HepG2 (cell line): Measurements from ENCODE around the gene DOCK1.

Experiments used
- CHCHD3 ChIP-seq: sonication (generic); formaldehyde crosslinking; IDR thresholded peaks from 2 replicates; pipeline ENCODE4 v1.8.0; 2022; ENCODE audit warnings: mild to moderate bottlenecking, missing genetic modification reagents, moderate library complexity
- ELK4 ChIP-seq: sonication (generic); formaldehyde crosslinking; IDR thresholded peaks from 2 replicates; pipeline ENCODE4 v1.9.0; 2021; ENCODE audit warnings: missing genetic modification reagents, borderline replicate concordance
- JUND ChIP-seq: sonication (generic); formaldehyde crosslinking; IDR thresholded peaks from 2 replicates; pipeline ENCODE4 v1.8.0; 2022; ENCODE audit warnings: mild to moderate bottlenecking, missing genetic modification reagents
- MLX ChIP-seq: IDR thresholded peaks from 2 replicates; pipeline ENCODE4 v1.6.1; 2016
- MXI1 ChIP-seq: IDR thresholded peaks from 3 replicates; pipeline ENCODE4 v1.6.1; 2012; ENCODE audit warnings: low read depth, low read length, inconsistent platforms, borderline replicate concordance
- POLR2A ChIP-seq, 2 experiments: IDR thresholded peaks; 2 replicates each; pipeline ENCODE4 v1.6.1; 2011; ENCODE audit warnings: low read depth in 2 of 2, low read length in 2 of 2, mild to moderate bottlenecking in 1 of 2, moderate library complexity in 1 of 2; ENCODE audit not compliant: insufficient read depth in 1 of 2
- ZNF501 ChIP-seq: sonication (generic); formaldehyde crosslinking; IDR thresholded peaks from 2 replicates; pipeline ENCODE4 v1.5.1; 2020; ENCODE audit warnings: mild to moderate bottlenecking, moderate library complexity, missing genetic modification reagents
- TF ChIP-seq, protein P1 (sequence below): sonication (generic); formaldehyde crosslinking; IDR thresholded peaks from 2 replicates; pipeline ENCODE4 v1.4.0; 2020; ENCODE audit warnings: missing genetic modification reagents
- TF ChIP-seq, protein P2 (sequence below): sonication (generic); formaldehyde crosslinking; IDR thresholded peaks from 2 replicates; pipeline ENCODE4 v1.5.0; 2020; ENCODE audit warnings: mild to moderate bottlenecking, missing genetic modification reagents, moderate library complexity

DNA sequence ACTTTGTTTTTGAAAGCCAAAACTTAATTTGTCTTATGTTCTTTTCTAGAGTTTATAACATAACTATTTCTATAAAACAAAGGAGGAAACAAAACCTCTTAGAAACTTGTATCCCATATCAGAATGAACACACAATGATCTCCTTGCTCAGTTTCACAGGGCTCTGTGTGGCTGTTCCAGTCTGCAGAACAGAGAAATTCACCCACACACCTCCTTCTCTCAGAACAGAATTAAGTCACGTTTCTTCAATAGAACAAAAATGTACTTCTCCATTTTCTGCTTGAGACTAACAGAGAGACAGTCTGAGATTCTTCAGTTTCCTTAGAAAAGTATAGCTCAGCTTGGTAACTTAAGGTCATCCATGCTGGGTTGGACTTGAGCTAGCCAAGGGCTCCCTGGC, 15.8 kb upstream of the DOCK1 start:
- TF ChIP-seq ZNF501 (CRISPR knock-in tag) (no peak), MXI1 (no peak), POLR2A (IDR thresholded peaks at IDR 0.05; ENCODE audit: insufficient read depth in 1 of 2, low read depth in 2 of 2, low read length in 2 of 2) (no peak), MLX (no peak), CHCHD3 (CRISPR knock-in tag) (no peak), ELK4 (CRISPR knock-in tag) (no peak), JUND (no peak)
- TF ChIP-seq, protein P1, sequence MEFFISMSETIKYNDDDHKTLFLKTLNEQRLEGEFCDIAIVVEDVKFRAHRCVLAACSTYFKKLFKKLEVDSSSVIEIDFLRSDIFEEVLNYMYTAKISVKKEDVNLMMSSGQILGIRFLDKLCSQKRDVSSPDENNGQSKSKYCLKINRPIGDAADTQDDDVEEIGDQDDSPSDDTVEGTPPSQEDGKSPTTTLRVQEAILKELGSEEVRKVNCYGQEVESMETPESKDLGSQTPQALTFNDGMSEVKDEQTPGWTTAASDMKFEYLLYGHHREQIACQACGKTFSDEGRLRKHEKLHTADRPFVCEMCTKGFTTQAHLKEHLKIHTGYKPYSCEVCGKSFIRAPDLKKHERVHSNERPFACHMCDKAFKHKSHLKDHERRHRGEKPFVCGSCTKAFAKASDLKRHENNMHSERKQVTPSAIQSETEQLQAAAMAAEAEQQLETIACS (CRISPR knock-in tag) = no peak
- TF ChIP-seq, protein P2, sequence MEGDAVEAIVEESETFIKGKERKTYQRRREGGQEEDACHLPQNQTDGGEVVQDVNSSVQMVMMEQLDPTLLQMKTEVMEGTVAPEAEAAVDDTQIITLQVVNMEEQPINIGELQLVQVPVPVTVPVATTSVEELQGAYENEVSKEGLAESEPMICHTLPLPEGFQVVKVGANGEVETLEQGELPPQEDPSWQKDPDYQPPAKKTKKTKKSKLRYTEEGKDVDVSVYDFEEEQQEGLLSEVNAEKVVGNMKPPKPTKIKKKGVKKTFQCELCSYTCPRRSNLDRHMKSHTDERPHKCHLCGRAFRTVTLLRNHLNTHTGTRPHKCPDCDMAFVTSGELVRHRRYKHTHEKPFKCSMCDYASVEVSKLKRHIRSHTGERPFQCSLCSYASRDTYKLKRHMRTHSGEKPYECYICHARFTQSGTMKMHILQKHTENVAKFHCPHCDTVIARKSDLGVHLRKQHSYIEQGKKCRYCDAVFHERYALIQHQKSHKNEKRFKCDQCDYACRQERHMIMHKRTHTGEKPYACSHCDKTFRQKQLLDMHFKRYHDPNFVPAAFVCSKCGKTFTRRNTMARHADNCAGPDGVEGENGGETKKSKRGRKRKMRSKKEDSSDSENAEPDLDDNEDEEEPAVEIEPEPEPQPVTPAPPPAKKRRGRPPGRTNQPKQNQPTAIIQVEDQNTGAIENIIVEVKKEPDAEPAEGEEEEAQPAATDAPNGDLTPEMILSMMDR (CRISPR knock-in tag) = no peak
